HL-60/S4 (cell line): Measurements from ENCODE around the gene EDN3.

Experiments
- in situ Hi-C: fragments of 300-500 bp; cut with MboI; formaldehyde crosslinking; loops from 2 replicates; pipeline ENCODE4 v1.14.3; 2022; ENCODE audit warnings: low sequenced_read_pairs

EDN3 gene, protein sequence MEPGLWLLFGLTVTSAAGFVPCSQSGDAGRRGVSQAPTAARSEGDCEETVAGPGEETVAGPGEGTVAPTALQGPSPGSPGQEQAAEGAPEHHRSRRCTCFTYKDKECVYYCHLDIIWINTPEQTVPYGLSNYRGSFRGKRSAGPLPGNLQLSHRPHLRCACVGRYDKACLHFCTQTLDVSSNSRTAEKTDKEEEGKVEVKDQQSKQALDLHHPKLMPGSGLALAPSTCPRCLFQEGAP

DNA sequence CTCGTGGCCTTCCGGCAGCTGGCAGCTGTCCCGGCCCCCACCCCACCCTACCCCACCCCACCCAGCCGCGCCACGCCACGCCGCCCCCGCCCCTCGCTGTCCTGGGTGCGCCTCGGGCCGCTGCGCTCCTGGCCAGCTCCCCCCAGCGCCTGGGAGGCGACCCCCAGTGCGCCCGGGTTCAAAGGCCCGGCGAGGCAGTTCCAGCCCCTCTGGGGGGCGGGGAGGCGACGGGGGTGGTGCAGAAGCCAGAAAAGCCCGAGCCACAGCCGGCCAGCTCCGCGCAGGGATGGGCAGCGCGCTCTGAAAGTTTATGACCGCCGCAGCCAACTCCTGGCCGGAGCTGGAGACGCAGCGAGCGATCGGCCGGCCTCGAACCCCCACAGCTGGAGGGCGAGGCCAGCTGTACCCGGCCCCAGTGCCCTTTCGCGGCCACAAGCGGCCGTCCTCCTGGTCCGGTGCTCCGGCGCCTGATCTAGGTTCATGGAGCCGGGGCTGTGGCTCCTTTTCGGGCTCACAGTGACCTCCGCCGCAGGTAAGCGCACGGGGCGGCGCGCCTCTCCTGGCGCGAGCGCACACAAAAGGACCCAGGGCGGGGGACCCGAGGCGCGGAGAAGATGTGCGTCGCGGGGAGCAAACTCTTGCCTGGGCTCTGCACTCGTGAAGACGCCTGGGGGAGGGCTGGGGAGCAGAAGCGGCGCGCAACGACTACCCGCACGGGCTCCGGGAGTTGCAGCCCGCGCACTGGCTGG, at the start of gene EDN3:
TSS of gene EDN3 (plus strand) at position 279 of the 749 bp plus-strand sequence. CDS start at position 481, 202 bp downstream.
- in situ Hi-C loops, result no loop called here

DNA sequence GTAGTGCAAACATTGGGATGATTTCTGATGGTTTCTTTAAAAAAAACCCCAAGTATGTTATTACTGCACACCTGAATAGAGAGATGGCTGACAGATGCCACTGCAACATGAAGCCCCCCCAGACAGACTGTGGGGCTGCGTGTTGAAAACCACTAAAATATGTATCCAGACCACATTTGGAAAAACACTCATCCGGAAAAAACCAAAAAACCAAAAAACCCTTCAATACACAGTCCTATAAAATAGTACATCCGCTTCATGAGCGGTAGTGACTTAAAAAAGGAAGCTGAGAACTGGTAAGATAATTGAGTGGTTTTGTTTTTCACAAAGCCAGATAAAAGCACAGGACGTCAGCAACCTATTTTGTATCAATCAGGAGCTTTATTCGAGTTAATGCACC, 47.1 kb upstream of the EDN3 start:
- in situ Hi-C loops, result no loop called here

DNA sequence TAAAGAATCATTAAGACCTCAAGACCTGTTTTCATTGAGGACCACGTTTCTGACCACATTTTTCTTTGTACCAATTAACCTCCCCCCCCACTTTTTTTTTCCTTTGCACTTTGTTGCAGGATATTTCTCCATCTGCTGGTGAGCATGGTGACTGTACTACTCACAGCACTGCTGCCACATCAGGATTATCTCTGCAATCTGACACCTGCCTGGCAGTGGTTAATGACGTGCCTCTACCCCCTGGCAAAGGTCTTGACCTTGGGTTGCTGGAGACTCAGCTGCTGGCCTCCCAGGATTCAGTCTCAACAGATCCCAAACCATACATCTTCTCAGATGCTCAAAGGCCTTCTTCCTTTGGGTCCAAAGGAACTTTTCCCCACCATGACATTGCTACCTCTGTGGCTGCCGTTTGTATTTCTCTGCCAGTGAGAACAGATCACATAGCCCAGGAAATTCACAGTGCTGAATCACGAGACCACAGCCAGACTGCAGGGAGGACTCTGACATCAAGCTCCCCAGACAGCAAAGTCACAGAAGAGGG, 46.6 kb upstream of the EDN3 start:
- in situ Hi-C loops, result no loop called here

DNA sequence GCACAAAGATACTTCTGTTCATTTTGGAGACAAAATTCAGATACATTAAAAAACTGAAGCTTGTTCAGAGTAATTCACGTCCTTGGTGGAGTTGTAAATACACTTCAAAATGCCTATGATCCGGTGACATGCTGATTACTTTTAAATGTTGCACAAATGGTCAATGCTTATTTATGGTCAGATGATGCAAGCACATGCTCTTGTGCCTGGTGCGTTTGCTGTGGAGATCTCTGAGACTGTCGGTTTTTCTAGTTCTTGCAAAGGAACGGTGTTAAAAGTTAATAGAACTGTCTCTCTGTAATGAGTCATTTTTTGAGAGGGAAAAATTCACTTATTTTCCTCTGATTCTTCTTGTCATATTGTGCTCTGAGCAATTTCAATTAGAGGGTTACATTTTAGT, 45.2 kb upstream of the EDN3 start:
- in situ Hi-C loops, result no loop called here

DNA sequence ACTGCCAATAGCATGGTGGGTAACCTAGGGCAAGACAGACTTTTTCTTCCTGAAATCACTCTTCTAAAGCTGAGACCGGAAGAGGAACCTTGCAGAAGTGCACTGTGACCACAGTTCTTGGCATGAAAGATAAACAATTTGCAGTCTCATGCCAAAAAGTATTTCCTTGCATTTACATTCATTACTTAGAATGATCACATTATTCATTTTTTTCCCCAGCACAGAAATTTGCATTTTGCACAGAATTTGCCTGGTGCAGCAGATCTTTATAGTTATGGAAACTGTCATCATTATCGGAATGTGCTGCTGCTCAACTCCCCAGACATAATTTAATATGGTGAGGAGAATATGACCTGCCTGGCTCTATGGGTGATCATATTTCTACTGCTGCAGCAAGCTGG, 42.2 kb upstream of the EDN3 start:
- in situ Hi-C loops, result no loop called here

DNA sequence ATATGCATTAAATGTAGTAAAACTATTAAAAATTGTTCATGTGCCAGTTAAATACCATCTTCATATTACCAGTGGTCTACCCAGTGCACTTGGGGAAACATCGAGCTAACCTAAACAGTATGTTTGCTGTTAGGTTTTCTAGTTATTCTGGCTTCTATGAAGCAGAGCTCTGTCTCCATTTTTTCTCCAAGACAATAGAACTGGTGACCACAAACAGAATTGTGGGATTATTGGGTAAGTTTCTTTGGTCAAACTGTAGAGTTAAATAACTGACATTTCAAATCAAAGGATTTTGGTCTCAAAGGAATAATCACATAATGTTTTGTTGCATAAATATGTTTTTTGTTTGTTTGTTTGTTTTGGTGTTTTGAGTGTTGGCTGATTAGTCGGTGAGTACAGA, 40.5 kb upstream of the EDN3 start:
- in situ Hi-C loops, result no loop called here

DNA sequence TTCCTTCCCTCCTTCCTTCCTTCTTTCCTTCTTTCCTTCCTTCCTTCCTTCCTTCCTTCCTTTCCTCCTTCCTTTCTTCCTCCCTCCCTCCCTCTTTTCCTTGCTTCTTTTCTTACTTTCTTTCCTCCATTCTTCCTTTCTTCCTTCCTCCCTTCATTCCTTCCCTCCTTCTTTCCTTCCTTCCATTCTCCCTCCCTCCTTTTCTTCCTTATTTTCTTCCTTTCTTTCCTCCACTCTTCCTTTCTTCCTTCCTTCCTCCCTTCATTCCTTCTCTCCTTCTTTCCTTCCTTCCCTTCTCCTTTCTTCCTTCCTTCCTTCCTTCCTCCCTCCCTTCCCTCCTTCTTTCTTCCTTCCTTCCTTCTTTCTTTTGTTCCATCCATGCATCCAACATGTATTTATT, 35.1 kb upstream of the EDN3 start:
- in situ Hi-C loops, result no loop called here

DNA sequence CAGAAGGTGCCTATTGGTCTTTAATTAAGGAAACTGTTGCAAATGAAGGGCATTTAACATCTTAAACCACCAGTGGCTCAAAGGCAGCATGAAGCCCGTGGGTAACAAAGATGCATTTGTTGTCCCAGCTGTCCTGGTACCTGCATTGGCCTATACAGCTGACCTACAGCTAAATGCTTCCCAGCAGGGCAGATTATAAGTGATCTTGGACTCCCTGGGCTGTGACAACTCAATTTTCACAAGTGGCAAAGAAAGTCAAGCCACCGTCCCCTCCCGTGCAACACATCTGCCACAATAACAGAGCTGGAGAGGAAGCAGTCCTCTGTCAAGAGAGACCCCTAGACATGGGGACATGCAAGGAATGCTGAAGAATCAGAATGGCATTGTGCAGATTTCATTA, 31.5 kb upstream of the EDN3 start:
- in situ Hi-C loops, result no loop called here

DNA sequence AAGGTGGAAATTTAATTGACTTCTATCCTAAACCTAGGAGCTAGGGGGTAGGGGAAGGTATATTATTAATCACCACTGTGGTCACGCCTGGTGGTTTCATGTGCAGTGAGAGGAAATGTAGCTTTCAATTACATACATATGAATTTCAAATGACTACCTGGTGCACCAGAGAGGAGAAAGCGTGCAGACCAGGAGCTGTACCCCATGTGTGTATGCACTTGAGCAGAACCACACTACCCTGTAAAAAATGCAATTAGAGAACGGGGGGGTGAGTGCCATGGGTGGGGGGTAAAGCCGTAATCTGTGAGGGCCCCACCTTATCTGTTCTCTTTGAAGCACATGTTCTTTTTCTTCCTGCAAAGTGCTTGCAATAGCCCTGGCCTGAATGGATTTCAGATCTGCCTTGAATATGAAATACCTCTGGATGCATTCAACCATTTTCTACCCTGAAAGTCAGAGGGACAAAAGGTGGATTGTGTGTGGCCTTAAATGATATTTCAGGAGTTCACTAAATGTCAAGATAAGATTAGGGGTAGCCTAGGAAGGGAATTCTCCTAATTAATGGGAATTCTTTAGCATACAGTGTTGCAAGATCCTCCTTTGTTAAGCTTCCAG, 30.9 kb upstream of the EDN3 start:
- in situ Hi-C loops, result no loop called here

DNA sequence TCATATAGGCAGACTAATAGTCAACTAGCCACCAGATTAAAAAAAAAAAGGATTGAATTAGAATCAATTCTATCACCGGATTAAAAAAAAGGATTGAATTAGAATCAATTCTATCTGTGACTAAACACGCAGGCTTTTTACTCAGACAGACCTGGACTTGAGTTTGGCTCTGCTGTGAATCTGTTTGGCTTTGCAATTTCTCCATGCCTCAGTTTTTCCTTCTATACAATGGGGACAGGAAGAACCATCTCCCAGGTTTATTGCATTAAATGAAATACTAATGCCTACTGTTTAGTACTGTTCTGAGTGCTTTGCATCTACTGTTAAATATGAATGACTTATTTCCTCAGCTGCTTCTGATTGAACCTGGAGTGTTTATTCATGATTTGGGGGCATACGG, 30.0 kb upstream of the EDN3 start:
- in situ Hi-C loops, result no loop called here

DNA sequence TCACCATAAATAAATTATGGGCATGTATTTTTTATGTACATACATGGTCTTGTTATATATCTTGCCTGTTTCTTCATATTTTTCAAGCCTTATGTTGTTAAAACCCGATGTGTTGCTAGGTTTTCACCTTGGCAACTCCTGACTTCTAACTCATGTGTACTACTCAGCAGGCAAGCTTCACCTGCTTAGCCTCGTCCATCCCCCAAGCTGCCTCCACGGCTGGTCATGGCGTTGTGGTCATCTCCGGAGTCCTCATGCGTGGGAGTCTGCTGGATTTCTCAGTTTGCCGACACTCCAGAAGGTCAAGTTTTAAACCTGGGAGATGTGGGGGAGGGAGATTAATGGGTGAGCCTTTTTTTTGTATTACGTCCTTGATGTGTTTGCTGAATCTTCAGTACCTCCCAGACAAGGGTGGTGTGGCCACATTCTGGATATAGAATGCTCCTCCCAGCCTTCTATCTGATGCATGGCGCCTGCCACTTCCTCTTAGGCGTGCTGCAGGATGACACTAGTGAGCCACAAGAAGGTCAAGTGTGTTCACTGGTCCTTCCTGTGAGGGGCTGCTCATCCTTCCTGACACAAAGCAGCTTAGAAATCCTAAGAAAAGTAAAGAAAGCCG, 26.6 kb upstream of the EDN3 start:
- in situ Hi-C loops, result no loop called here

DNA sequence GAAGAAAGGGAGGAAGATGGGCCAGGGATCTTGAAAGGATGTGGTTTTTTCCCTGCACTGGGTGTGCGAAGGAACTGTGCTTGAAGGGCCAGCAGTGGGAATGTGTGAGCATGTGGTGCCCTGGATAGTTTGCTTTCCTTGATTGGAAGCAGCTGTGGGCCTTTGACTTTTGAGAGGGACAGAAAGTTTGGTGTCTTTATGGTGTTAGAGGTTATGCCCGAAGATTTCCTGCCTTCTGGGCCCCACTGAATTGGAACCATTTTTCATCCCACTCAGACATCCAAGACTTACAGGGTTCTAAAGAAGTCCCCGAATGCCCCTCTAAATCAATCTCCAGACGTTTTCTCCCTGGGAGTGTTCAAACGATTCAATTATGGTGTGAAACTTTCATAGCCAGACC, 23.5 kb upstream of the EDN3 start:
- in situ Hi-C loops, result no loop called here

DNA sequence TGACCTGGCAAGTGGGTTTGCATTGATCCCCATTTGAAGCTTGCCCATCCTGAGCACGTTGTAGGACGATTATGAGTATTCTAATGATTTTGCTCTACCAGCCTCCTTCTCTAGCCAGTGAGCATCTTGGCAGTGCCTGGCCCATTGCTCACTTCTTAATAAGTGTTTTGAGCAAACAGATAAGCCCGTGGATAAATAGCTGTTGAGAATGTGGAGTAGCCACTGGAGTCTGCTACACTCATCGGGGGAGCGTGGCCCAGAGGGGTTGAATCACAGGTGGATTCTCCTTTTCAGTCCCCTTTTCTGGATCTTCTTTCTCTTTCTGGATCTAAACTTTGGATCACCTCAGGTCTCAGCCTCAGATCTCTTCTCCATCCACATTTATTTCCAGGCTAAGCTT, 15.9 kb upstream of the EDN3 start:
- in situ Hi-C loops, result no loop called here

DNA sequence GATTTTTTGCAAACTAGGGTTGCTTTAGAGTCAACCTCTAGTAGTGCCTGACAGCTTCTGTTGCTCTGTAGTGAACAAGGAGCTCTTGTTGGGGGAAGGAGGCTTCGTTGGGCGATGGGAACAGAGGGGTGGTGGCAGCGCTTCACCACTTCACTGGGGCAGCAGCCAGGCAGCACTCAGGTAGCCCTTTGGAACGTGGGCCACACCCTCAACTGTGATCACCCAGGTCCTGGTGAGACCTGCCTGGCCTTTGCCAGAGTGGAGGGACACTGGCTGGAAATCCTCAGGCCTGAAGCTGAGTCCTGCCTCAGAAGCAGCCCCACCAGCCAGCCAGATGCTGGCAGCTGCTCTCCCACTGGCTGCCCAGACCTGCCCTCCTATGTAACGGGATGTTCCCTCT, 10.4 kb upstream of the EDN3 start:
- in situ Hi-C loops, result no loop called here

DNA sequence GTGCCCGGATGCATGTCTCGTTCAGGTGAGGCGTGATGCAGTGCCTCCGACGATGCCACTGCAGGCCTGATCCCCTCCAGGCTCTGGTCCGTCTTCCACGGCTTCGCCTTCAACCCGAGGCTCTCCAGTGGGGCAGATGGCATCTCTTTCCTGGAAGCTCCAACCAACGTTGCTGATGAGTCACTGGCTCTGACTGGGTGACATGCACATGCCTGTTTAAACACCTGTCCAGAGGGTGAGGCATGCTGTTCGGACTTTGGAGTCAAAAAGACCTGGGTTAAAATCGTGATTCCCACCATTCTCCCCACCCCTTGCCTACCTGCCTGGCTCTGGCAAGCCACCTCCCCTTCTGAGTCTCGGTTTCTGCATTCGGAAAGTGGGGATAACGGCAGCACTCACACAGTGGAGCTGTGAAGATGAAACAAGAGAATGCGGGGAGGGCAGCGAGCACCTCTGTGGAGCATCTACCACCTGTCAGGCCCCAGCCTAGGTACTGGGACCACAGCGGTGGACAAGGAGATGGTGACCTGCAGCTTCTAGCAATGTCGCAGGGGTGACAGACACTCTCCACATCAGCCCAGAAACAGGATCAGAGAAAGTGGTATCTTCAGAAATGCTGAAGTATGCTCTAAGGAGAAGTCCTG, 8.5 kb upstream of the EDN3 start:
- in situ Hi-C loops, result no loop called here

DNA sequence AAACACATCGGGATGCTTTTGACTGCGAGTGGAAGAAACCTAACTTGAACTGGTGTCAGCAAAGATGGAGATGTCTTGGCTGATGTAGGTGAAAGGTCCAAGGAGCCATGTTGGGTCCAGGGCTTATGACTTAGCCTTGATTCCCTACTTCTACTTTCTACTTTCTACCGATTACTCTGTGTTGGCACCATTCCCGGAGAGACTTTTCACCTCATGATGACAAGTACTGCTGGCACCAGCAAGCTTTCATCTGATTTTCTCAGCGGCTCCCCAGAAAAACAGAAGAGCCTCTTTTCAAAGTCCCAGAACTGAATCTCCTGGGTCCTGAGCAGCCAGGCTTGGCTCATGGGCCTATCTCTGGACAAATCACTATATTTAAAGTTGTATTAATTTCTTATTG, 4.9 kb upstream of the EDN3 start:
- in situ Hi-C loops, result no loop called here

DNA sequence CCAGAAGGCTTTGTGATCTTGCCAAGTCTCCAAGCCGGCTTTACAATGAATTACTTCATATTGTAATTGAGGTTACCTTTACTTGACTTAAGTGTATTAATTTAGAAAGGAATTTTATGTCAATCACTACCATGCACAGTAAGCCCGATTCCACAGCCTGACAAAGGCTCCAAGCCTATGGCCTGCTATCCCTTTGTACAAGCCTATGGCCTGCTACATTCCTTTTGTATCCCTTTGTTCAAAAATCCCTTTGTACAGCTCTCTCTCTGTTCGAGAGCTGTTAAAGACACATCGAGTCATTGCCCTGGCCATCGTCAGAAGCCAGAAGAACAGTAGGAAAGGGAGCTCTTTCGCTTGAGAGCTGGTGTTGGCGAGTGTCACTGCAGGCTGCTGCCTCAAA, 2.7 kb upstream of the EDN3 start:
- in situ Hi-C loops, result no loop called here

DNA sequence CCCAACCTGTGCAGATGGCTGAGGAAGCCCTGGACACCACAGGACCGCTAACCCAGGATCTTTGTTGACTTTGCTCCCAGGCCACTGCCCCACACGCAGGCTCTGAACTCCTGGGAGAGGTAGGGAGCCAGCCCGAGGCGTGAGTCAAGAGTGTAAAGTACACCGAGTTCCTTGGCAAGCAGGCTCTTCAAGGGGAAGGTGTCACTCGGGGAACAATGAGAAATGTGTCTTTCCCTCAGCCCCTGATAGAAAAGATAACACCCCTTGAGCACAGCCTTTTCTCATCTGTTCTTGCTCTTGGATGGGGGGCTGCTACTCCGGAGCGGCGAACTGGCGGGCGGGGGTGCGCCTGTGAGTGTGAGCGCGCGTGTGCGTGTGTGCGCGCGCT, 472 bp upstream of the EDN3 start:
- in situ Hi-C loops, result no loop called here

DNA sequence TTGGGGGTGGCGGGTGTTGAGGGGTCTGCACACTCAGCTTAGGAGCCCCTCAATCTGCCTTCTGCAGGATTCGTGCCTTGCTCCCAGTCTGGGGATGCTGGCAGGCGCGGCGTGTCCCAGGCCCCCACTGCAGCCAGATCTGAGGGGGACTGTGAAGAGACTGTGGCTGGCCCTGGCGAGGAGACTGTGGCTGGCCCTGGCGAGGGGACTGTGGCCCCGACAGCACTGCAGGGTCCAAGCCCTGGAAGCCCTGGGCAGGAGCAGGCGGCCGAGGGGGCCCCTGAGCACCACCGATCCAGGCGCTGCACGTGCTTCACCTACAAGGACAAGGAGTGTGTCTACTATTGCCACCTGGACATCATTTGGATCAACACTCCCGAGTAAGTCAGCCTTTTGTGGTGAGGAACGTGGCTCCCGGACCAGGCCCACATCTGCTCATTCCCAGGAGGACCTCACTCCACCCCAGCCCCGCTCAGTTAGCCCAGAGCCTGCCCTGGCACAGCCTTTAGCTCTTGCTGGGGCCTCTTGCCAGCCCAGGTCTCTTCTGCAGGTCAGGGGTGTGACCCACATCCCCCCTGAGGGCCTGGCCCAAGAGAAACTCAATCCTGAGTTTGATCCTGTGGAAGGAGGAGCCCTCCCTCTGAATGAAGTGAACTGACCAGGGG, 1.1 kb downstream of the EDN3 start:
- in situ Hi-C loops, result no loop called here

DNA sequence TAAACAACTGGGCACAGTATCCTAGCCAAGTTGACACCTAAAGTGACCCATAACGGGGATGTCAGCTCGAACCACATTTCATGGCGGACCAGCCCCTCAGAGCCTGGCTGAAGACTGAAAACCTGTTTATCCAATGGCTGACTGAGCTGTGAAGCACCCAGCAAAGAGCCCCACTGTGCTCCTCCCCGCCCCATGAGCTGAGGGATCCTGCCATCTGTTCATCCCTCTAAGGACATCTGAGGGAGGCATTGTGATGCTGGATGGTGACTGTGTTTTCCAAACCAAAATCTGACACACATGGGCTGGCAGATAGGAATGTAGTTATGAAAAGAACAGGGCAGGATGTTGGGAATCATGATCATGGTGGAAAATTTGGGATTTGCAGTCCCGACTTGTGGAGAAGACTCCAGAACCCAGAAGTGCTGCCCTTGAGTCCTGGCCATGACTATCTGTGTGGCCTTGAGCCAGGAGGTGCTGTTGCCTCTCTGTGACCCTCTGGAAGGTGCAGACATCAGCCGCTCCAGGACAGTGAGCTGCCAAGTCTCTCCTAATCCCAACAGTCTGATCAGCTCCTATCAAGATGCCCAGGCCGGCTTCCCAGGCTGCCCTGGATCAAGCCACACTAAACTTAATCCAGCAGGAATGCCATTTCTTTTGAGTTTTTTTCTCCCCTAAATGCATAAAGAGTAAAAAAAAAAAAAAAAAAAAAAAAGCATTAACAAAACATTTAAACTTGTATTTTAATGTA, 5.7 kb downstream of the EDN3 start:
- in situ Hi-C loops, result no loop called here
